Uterus (tissue), 2 donors: ENCODE data around the gene DEFB121.
"Not testable (repeated sequence)": the region's sequence is repeated elsewhere in the genome, so short reads cannot be mapped to it uniquely, and the experiment has no call there.

ENCODE experiments used
- CTCF ChIP-seq, 4 experiments: fragments of 200-600 bp in 2 of 4; fragments of 450-650 bp in 2 of 4; sonication (generic) in 2 of 4; IDR thresholded peaks; one replicate each; pipeline ENCODE4 v1.5.1; 2016 to 2019; ENCODE audit warnings: antibody characterized with exemption in 4 of 4, mild to moderate bottlenecking in 2 of 4, moderate library complexity in 1 of 4
- POLR2A ChIP-seq, 2 donors: fragments of 450-650 bp; IDR thresholded peaks; one replicate each; pipeline ENCODE4 v1.6.1; 2016; ENCODE audit warnings: antibody characterized with exemption in 2 of 2, mild to moderate bottlenecking in 1 of 2, moderate library complexity in 1 of 2

GRCh38 chr20:31426891-31427551 is 21.0 kb upstream of the DEFB121 start:
- not testable (repeated sequence) for TF ChIP-seq CTCF, POLR2A (IDR thresholded peaks at IDR 0.05)
